M059J (cell line): ENCODE data around the gene PRR23E. TPM values are rescaled to one million over a fixed set of nuclear protein-coding genes. Genes with fewer than 3 reads are reported as not detected.

Experiments
- DNase-seq: peaks from one replicate; pipeline ENCODE4 v3.0.0-alpha.2; 2012; ENCODE audit warnings: low read depth
- total RNA-seq: library from RNA; depleted of rRNA; stranded (reverse); fragments of >200 nt; shearing (Covaris generic); gene quantifications from 2 replicates; pipeline ENCODE4 v1.2.3, GENCODE V29; 2014; rRNA removed

Gene PRR23E
- total RNA-seq, 1 experiment from 2014 or later, result not detected

- peak; percentile 64 for DNase-seq
These were observed 33.5 kb downstream of the PRR23E start for GRCh38 chr3:127226457-127226856.

GRCh38 chr3:127226946-127227842 lies 34.3 kb downstream of the PRR23E start:
- DNase-seq, result peak; percentile 56

- DNase-seq, result no peak
These were observed 35.9 kb downstream of the PRR23E start for GRCh38 chr3:127228866-127229265.

- DNase-seq, result peak; percentile 51
These were observed 40.4 kb downstream of the PRR23E start for GRCh38 chr3:127233371-127233770.

- no peak for DNase-seq
These were observed 41.8 kb downstream of the PRR23E start for GRCh38 chr3:127234778-127235177.

- DNase-seq, result no peak
These were observed 42.8 kb downstream of the PRR23E start for GRCh38 chr3:127235706-127236105.

GRCh38 chr3:127237835-127238234 lies 44.9 kb downstream of the PRR23E start:
- DNase-seq, result no peak

GRCh38 chr3:127238602-127239001 lies 45.7 kb downstream of the PRR23E start:
- no peak for DNase-seq

- no peak for DNase-seq
These were observed 54.4 kb downstream of the PRR23E start for GRCh38 chr3:127247292-127247691.

Other genes with a start within 250 kb of the PRR23E start
- 10.1 and 23.1 TPM in 2 replicates for gene PLXNA1, start 210.0 kb upstream of the PRR23E start, total RNA-seq
- gene PRR20G, start 94.9 kb downstream of the PRR23E start, total RNA-seq, result not detected in 2 replicates